Activated CD4-positive, alpha-beta T cell treated with anti-CD3 and anti-CD28 coated beads, Interleukin-2, amount 50 U/mL, for 1 hour (primary cell): Measurements from ENCODE around the gene ZDHHC1.

Experiments used
- DNase-seq: peaks from one replicate; pipeline ENCODE4 v3.0.0-alpha.2; 2020

Gene ZDHHC1

GRCh38 chr16:67350324-67350723 is 66.0 kb downstream of the ZDHHC1 start:
- no peak for DNase-seq

GRCh38 chr16:67349172-67349571 is 67.1 kb downstream of the ZDHHC1 start:
- no peak for DNase-seq

GRCh38 chr16:67346341-67346740 is 69.9 kb downstream of the ZDHHC1 start:
- no peak for DNase-seq

GRCh38 chr16:67345401-67345800 is 70.9 kb downstream of the ZDHHC1 start:
- no peak for DNase-seq
